GM10248 (cell line): ENCODE results near the gene EHBP1.

Experiments
- CTCF ChIA-PET: fragments of 300-600 bp; sonication (Branson Sonifier 250); formaldehyde crosslinking; extraction: SDS; loops from one replicate; lab custom pipeline; 2021; ENCODE audit warnings: antibody characterized with exemption; lab: Yijun Ruan, JAX
- POLR2A ChIA-PET: fragments of 350-650 bp; sonication (Branson Sonifier 250); formaldehyde crosslinking; extraction: SDS; loops from one replicate; lab custom pipeline; 2020; ENCODE audit warnings: antibody characterized with exemption; lab: Yijun Ruan, JAX
- DNase-seq: peaks from one replicate; pipeline ENCODE4 v3.0.0; 2012; ENCODE audit errors: extremely low spot score
- CTCF ChIP-seq: IDR thresholded peaks from 2 replicates; pipeline ENCODE4 v1.5.1; 2012; ENCODE audit warnings: mild to moderate bottlenecking, low read depth; ENCODE audit errors: extremely low read depth, missing control alignments, control extremely low read depth

EHBP1 gene

GRCh38 chr2:63092401-63092800 lies 386.9 kb downstream of the EHBP1 start:
- ChIA-PET CTCF (interaction anchor here (1.0 to 1.3 kb wide), 2 partner anchors 20 to 394 kb away, joined by 3 read pairs; no protein-coding TSS in a partner anchor), POLR2A (no interaction called here)
- no peak for TF ChIP-seq CTCF
- DNase-seq: no peak

GRCh38 chr2:63092857-63093256 lies 387.3 kb downstream of the EHBP1 start:
- CTCF ChIA-PET: interaction anchor here (1.0 to 1.3 kb wide), 2 partner anchors 19 to 394 kb away, joined by 3 read pairs; no protein-coding TSS in a partner anchor
- no peak for TF ChIP-seq CTCF
- no peak for DNase-seq
- POLR2A ChIA-PET: no interaction called here

DNA sequence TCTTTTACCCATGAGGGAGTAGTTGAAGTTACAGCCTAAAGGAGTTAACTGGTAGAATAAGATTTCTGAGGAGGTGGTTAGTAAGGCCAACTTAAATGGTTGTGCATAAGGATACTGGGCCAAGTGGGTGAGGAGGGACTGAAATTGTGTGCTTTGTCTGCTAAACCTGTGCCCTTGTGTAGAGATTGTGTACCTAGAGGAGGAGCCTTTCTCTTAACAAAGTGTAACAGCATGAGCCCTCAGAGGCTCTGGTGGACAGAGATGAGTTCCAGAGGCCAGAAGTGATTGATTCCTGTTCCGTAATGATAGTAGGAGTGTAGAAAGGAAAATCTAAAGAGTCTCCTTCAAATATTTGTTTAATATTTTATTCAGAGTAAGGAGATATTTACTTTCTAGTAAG lies 388.0 kb downstream of the EHBP1 start:
- DNase-seq: no peak
- TF ChIP-seq CTCF: no peak
- ChIA-PET CTCF (no interaction called here), POLR2A (no interaction called here)
